Pancreas (tissue), 10 donors: ENCODE results near the gene RABGAP1L. TPM values are rescaled to one million over a fixed set of nuclear protein-coding genes. Genes with fewer than 3 reads are reported as not detected.
"Not testable (repeated sequence)": the region's sequence is repeated elsewhere in the genome, so short reads cannot be mapped to it uniquely, and the experiment has no call there.

ENCODE experiments used
- ATAC-seq, 4 donors: fragments of 200-7000 bp; cut with Tn5 transposase; one replicate each; pipeline versions ENCODE4 v1.8.0 to v1.9.1; 2020; ENCODE audit warnings: mild to moderate bottlenecking in 4 of 4, moderate library complexity in 4 of 4
- DNase-seq, 6 donors: peaks; one replicate each; pipeline ENCODE4 v3.0.0-alpha.2; 2020
- FAIRE-seq: peaks from 2 replicates; lab custom pipeline; 2012; peaks lifted over from hg19 to GRCh38; lab: Jason Lieb, UNC
- H3K27ac ChIP-seq, 4 donors: fragments of 200-600 bp; sonication (generic); 1 replicate in 3 of 4; 2 replicates in 1 of 4; pipeline versions ENCODE4 v1.5.0 to v1.8.0; 2020
- H3K27me3 ChIP-seq, 4 donors: fragments of 200-600 bp; one replicate each; pipeline ENCODE4 v1.8.0; 2021
- H3K36me3 ChIP-seq, 3 donors: fragments of 200-600 bp; sonication (generic) in 1 of 3; one replicate each; pipeline versions ENCODE4 v1.5.0 to v1.8.0; 2020 to 2021
- H3K4me1 ChIP-seq, 3 donors: fragments of 200-600 bp; one replicate each; pipeline ENCODE4 v1.8.0; 2021
- H3K4me3 ChIP-seq, 4 donors: fragments of 200-600 bp; sonication (generic) in 2 of 4; one replicate each; pipeline versions ENCODE4 v1.5.0 to v1.8.0; 2020 to 2021
- H3K9me3 ChIP-seq, 4 donors: fragments of 200-600 bp; one replicate each; pipeline ENCODE4 v1.8.0; 2021
- CTCF ChIP-seq, 4 donors: fragments of 200-600 bp; sonication (generic) in 3 of 4; IDR thresholded peaks; one replicate each; pipeline versions ENCODE4 v1.5.0 to v1.8.0; 2021; ENCODE audit warnings: antibody characterized with exemption in 4 of 4
- WGBS, 2 donors: extraction: QIAGEN DNeasy Blood & Tissue Kit; methylation state at CpG; one replicate each; pipeline ENCODE4 v1.1.7; 2013; 5-methylcytosine and 5-hydroxymethylcytosine counted together
- intact Hi-C, 3 donors: fragments of 100-400 bp; cut with DNase I; formaldehyde crosslinking; loops; one replicate each; pipeline versions ENCODE4 v1.11.1 to v1.14.2; 2022
- polyA plus RNA-seq, 2 donors: library from polyadenylated mRNA; stranded (reverse); fragments of 200-250 nt; gene quantifications; one replicate each; pipeline ENCODE4 v1.2.3, GENCODE V29; 2013
- total RNA-seq, 6 donors: library from RNA; stranded (reverse); fragmentation: NEBNext Ultra II Directional in 4 of 6; extraction: Animal tissue kit (Norgen Biotek cat#: 25700) in 4 of 6; gene quantifications; one replicate each; pipeline versions ENCODE4 v1.2.1 to v1.2.4, GENCODE V29; 2021 to 2023
- donor health status: healthy with polysubstance abuse.
- donor health status: DM: no; HTN: no; CAD: no; lungs with moderate emphysema.
- donor health status: DM: no; HTN: no; CAD: no.
- donor health status: control.
- donor health status: control.
- donor health status: Bipolar disorder and iron deficiency.
- donor health status: DM: yes; HTN: yes; CAD: no.
- donor health status: DM: no; HTN: no; CAD: no.
- donor health status: DM: no; HTN: no; CAD: no.
- donor health status: DM: yes; HTN: yes; CAD: no.

RABGAP1L gene
- total and polyA plus RNA-seq, 8 donors, result 13.9 to 64.8 (median 36.1) TPM

GRCh38 chr1:174884566-174884965 is 725.2 kb downstream of the RABGAP1L start:
- Histone ChIP-seq H3K27me3 (no peaks in the 10 kb centered on the region), H3K4me3 (no peak overlapping the region), H3K9me3 (no peaks in the 10 kb centered on the region), H3K36me3 (no peaks in the 10 kb centered on the region), H3K27ac (peak overlapping the region in 1 of 4 donors; percentile 15), H3K4me1 (peaks cover 6 to 27% (median 10%) of the 10 kb centered on the region in 3 donors)
- ATAC-seq, result peak in 1 of 4 donors; percentile 9
- 49 to 59% methylated on average over 2 of the region's 2 CpGs for WGBS, 2 donors
- no peak for FAIRE-seq
- TF ChIP-seq CTCF (IDR thresholded peaks at IDR 0.05), result no peak
- DNase-seq, result no peak
- intact Hi-C loops, result loop anchor here in 1 of 3 donors (10.0 kb wide), 2 partner anchors 60 to 100 kb away; no protein-coding TSS in a partner anchor

GRCh38 chr1:174890024-174890423 is 730.7 kb downstream of the RABGAP1L start:
- no peak for DNase-seq
- FAIRE-seq, result no peak
- WGBS, 2 donors, result 41 to 49% methylated on average over 4 of the region's 4 CpGs
- peaks cover 4 to 21% (median 20%) of the 10 kb centered on the region in 3 donors for H3K4me1 ChIP-seq
- ATAC-seq, result peak in 3 of 4 donors; percentile 43 to 57 (median 48)
- no peaks in the 10 kb centered on the region for H3K27me3 ChIP-seq
- H3K36me3 ChIP-seq, result no peaks in the 10 kb centered on the region
- H3K9me3 ChIP-seq, result no peaks in the 10 kb centered on the region
- intact Hi-C loops, result no loop called here
- TF ChIP-seq CTCF (IDR thresholded peaks at IDR 0.05), result no peak
- no peak overlapping the region for H3K27ac ChIP-seq
- H3K4me3 ChIP-seq, result no peak overlapping the region

- FAIRE-seq (no peak), DNase-seq (no peak), ATAC-seq (no peak)
- Histone ChIP-seq H3K27ac (no peak overlapping the region), H3K36me3 (no peaks in the 10 kb centered on the region), H3K27me3 (no peaks in the 10 kb centered on the region), H3K9me3 (no peaks in the 10 kb centered on the region), H3K4me1 (peaks cover 4 to 22% (median 20%) of the 10 kb centered on the region in 3 donors), H3K4me3 (no peak overlapping the region)
- WGBS, 2 donors, result 98% methylated on average over 15 of the region's 15 CpGs
- intact Hi-C loops, result no loop called here
- no peak for TF ChIP-seq CTCF (IDR thresholded peaks at IDR 0.05)
Measured at GRCh38 chr1:174892016-174892415, 732.7 kb downstream of the RABGAP1L start.

GRCh38 chr1:174894117-174894762 is 734.9 kb downstream of the RABGAP1L start:
- Histone ChIP-seq H3K4me3 (no peak overlapping the region), H3K4me1 (peaks cover 17 to 40% (median 36%) of the 10 kb centered on the region in 3 donors), H3K27me3 (no peaks in the 10 kb centered on the region), H3K36me3 (no peaks in the 10 kb centered on the region), H3K27ac (peak overlapping the region in 2 of 4 donors; percentile 37 to 55), H3K9me3 (no peaks in the 10 kb centered on the region)
- DNase-seq (no peak), FAIRE-seq (peak; percentile 43), ATAC-seq (peak in 2 of 4 donors; percentile 25 to 28)
- no peak for TF ChIP-seq CTCF (IDR thresholded peaks at IDR 0.05)
- WGBS, 2 donors, result 30 to 33% methylated on average over 2 of the region's 2 CpGs
- intact Hi-C loops, result no loop called here

GRCh38 chr1:174895610-174896009 is 736.3 kb downstream of the RABGAP1L start:
- H3K27ac ChIP-seq, DNase-seq, intact Hi-C loops, H3K27me3 ChIP-seq, H3K36me3 ChIP-seq, FAIRE-seq, H3K9me3 ChIP-seq, ATAC-seq, H3K4me3 ChIP-seq: not testable (repeated sequence)
- WGBS, 2 donors, result 100% methylated on average over 1 of the region's 1 CpG; no CpG with 5 or more reads in 1 of the 2 donors
- peaks cover 13 to 40% (median 33%) of the 10 kb centered on the region in 3 donors for H3K4me1 ChIP-seq
